ENCODE results near the gene VPS51.

Gene VPS51

GRCh38 chr11:65089621-65090020 is 6.4 kb upstream of the VPS51 start:
- no peak for DNase-seq (ENCODE audit: low spot score)
- POLR2A ChIA-PET (ENCODE audit: low non-redundant PET): interaction anchor here (0.5 kb wide), 1 partner anchor 723 kb away, joined by 3 read pairs; no protein-coding TSS in a partner anchor
- TF ChIP-seq CTCF (conservative IDR thresholded peaks at IDR 0.05; ENCODE audit: low read depth): no peak
- H3K27ac ChIP-seq: peak overlapping the region; percentile 42; the same call in 1 of the 2 replicates
- CTCF ChIA-PET: interaction anchor here (0.6 kb wide), 1 partner anchor 15 kb away, joined by 3 read pairs; no protein-coding TSS in a partner anchor

DNA sequence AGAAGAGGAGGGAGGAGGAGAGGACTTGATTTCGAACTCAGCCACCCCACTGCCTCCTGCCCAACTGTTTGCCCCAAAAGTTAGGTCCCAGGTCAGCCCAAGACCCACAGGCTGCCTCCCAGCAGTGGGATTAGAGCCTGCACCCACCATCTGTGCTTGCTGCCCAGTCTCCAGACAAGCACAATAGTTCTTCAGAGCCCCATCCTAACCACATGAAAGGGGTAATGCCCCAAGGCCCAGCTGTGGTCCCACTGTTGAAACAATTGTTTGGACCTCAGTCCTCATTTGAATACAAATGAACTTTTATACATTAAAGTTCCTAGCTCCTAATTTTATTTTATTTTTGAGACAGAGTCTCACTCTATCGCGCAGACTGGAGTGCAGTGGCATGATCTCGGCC is 5.4 kb upstream of the VPS51 start:
- no peak for DNase-seq (ENCODE audit: low spot score)
- ChIA-PET CTCF (interaction anchor here (0.6 kb wide), 4 partner anchors 14 to 306 kb away, joined by 3 to 4 read pairs (median 4); partner anchors contain the start of gene TM7SF2), POLR2A (ENCODE audit: low non-redundant PET) (no interaction called here)
- no peak for TF ChIP-seq CTCF (conservative IDR thresholded peaks at IDR 0.05; ENCODE audit: low read depth)
- peak overlapping the region; percentile 42 for H3K27ac ChIP-seq

GRCh38 chr11:65095427-65095826 is 587 bp upstream of the VPS51 start:
- no peak for DNase-seq (ENCODE audit: low spot score)
- H3K27ac ChIP-seq: peak overlapping the region; percentile 85
- TF ChIP-seq CTCF (conservative IDR thresholded peaks at IDR 0.05; ENCODE audit: low read depth): no peak
- ChIA-PET CTCF (interaction anchor here (1.4 kb wide), 1 partner anchor 15 kb away, joined by 4 read pairs; no protein-coding TSS in a partner anchor), POLR2A (ENCODE audit: low non-redundant PET) (no interaction called here)

DNA sequence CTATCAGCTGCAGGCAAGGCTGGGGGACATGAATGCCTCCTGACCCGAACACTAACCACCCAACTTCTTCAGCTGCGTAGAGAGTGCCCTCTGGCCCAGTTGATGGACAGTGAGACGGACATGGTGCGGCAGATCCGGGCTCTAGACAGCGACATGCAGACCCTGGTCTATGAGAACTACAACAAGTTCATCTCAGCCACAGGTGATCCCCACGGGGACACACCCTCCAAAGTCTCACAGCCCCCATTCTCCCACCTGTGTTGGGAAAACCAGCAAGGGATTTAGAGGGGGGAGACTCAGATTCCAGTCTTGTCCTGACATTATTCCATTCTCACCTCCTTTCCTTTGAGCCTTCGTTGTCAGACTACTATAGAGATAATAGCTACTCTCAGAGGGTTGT is 912 bp downstream of the VPS51 start:
- peak overlapping the region; percentile 85 for H3K27ac ChIP-seq
- CTCF ChIA-PET: interaction anchor here (0.7 to 3.1 kb wide), 3 partner anchors 11 to 16 kb away, joined by 3 to 13 read pairs (median 3); no protein-coding TSS in a partner anchor
- TF ChIP-seq CTCF (conservative IDR thresholded peaks at IDR 0.05; ENCODE audit: low read depth): no peak

GRCh38 chr11:65100674-65101350 is 4.8 kb downstream of the VPS51 start:
- CTCF ChIA-PET: interaction anchor here (0.6 to 2.0 kb wide), 2 partner anchors 8 to 10 kb away, joined by 5 to 10 read pairs; no protein-coding TSS in a partner anchor
- no peak for DNase-seq (ENCODE audit: low spot score)
- POLR2A ChIA-PET (ENCODE audit: low non-redundant PET): interaction anchor here (0.6 kb wide), 1 partner anchor 322 kb away, joined by 4 read pairs; the partner anchor contains the start of gene NEAT1
- TF ChIP-seq CTCF (conservative IDR thresholded peaks at IDR 0.05; ENCODE audit: low read depth): no peak
- H3K27ac ChIP-seq: no peak overlapping the region

More for the DNA sequence above, 912 bp downstream of the VPS51 start:
- DNase-seq (ENCODE audit: low spot score): no peak
- POLR2A ChIA-PET (ENCODE audit: low non-redundant PET): interaction anchor here (0.7 to 1.3 kb wide), 2 partner anchors 38 to 85 kb away, joined by 3 read pairs; partner anchors contain the start of gene CAPN1

DNA sequence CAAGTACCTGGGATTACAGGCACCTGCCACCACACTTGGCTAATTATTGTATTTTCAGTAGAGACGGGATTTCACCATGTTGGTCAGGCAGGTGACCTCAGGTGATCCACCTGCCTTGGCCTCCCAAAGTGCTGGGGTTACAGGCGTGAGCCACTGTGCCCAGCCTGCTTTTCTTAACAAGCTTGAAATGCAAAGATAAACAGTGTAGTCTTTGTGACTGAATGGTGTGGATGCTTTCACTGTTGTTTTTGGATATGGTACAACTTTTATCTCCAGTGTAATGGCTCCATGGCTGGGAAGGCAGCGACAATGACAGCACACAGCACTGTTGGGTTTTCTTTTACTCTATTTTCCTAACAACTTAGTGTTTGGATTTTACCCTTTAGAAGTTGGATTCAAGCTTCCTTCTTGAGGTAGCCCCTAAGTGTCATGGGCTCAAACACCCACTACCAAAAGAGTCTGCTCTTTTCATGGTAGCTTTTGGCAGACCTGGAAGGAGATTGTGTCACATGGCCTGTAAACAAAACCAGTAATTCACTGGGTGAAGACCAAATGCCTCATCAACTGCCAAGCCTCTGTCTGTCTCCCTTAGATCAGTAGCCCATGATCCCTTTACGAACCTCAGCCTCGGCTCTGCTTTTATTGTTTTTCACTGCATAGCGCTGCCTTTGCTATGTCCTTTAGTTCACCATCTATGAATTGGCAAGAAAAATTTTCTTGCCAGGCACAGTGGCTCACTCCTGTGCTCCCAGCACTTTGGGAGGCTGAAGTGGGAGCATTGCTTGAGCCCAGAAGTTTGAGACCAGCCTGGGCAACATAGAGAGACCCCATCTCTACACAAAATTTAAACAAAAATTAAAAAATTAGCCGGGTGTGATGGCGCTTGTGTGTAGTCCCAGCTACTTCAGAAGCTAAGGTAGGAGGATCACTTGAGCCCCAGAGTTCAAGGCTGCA is 6.4 kb downstream of the VPS51 start:
- ChIA-PET POLR2A (ENCODE audit: low non-redundant PET) (interaction anchor here (0.7 kb wide), 1 partner anchor 257 kb away, joined by 3 read pairs; no protein-coding TSS in a partner anchor), CTCF (interaction anchor here (0.6 to 2.0 kb wide), 4 partner anchors 8 to 300 kb away, joined by 3 to 10 read pairs (median 4); partner anchors contain the start of gene TM7SF2)
- DNase-seq (ENCODE audit: low spot score): no peak
- no peak overlapping the region for H3K27ac ChIP-seq
- TF ChIP-seq CTCF (conservative IDR thresholded peaks at IDR 0.05; ENCODE audit: low read depth): no peak
